Endodermal cell (in vitro differentiated cells): ENCODE results near the gene EID2B. TPM values are rescaled to one million over a fixed set of nuclear protein-coding genes. Genes with fewer than 3 reads are reported as not detected.

Experiments used
- DNase-seq: peaks from one replicate; pipeline ENCODE4 v3.0.0-alpha.2; 2017
- H3K27ac ChIP-seq: 2 replicates; pipeline ENCODE4 v1.5.1; 2013; ENCODE audit warnings: mild to moderate bottlenecking, low read depth, low read length, moderate library complexity
- H3K27me3 ChIP-seq: 2 replicates; pipeline ENCODE4 v1.6.1; 2013; ENCODE audit warnings: mild to moderate bottlenecking, low read length, moderate library complexity; ENCODE audit not compliant: insufficient read depth, control insufficient read depth, poor library complexity, severe bottlenecking
- H3K36me3 ChIP-seq: 2 replicates; pipeline ENCODE4 v1.7.0; 2013; ENCODE audit warnings: mild to moderate bottlenecking, low read length, moderate library complexity; ENCODE audit not compliant: control insufficient read depth, insufficient read depth
- H3K4me1 ChIP-seq: one replicate; pipeline ENCODE4 v1.7.0; 2013; ENCODE audit warnings: low read length; ENCODE audit not compliant: control insufficient read depth, insufficient read depth
- H3K4me3 ChIP-seq: 2 replicates; pipeline ENCODE4 v1.5.1; 2013; ENCODE audit warnings: mild to moderate bottlenecking, low read length, moderate library complexity
- H3K9ac ChIP-seq: 2 replicates; pipeline ENCODE4 v1.6.1; 2013; ENCODE audit warnings: mild to moderate bottlenecking, low read length, moderate library complexity; ENCODE audit not compliant: poor library complexity, severe bottlenecking; ENCODE audit errors: extremely low read depth
- H3K9me3 ChIP-seq: 2 replicates; pipeline ENCODE4 v1.6.1; 2013; ENCODE audit warnings: mild to moderate bottlenecking, low read length, moderate library complexity; ENCODE audit not compliant: control insufficient read depth
- H3K27ac Mint-ChIP-seq: 2 replicates; pipeline ENCODE4 v1.8.0; 2020; ENCODE audit warnings: mixed read lengths
- H3K27me3 Mint-ChIP-seq: 2 replicates; pipeline ENCODE4 v1.8.0; 2021; ENCODE audit warnings: mild to moderate bottlenecking, mixed read lengths; ENCODE audit not compliant: insufficient read depth
- H3K36me3 Mint-ChIP-seq: 2 replicates; pipeline ENCODE4 v1.8.0; 2020; ENCODE audit warnings: low read depth, mixed read lengths
- H3K4me1 Mint-ChIP-seq: 2 replicates; pipeline ENCODE4 v1.8.0; 2020; ENCODE audit warnings: mixed read lengths
- H3K4me3 Mint-ChIP-seq: 2 replicates; pipeline ENCODE4 v1.8.0; 2020; ENCODE audit warnings: mild to moderate bottlenecking, moderate library complexity, mixed read lengths
- H3K9me3 Mint-ChIP-seq: 2 replicates; pipeline ENCODE4 v1.8.0; 2020; ENCODE audit warnings: mild to moderate bottlenecking, mixed read lengths
- WGBS, 2 experiments: methylation state at CpG; one replicate each; pipeline versions ENCODE4 v1.1.5 to v1.1.7; 2013; ENCODE audit warnings: missing lambda C conversion rate in 2 of 2, mixed read lengths in 1 of 2; ENCODE audit not compliant: insufficient coverage in 1 of 2, insufficient read length in 1 of 2; 5-methylcytosine and 5-hydroxymethylcytosine counted together
- total RNA-seq, 2 donors: library from RNA; stranded (reverse); fragmentation: NEBNext Ultra II Directional in 1 of 2; extraction: Animal tissue kit (Norgen Biotek cat#: 25700) in 1 of 2; gene quantifications; 2 replicates in 1 of 2; 3 replicates in 1 of 2; pipeline ENCODE4 v1.2.1, GENCODE V29; 2021
- TF ChIP-seq, protein P1 (sequence below): fragments of 200-600 bp; sonication (generic); conservative IDR thresholded peaks from 2 replicates; pipeline ENCODE4 v1.5.0; 2021; ENCODE audit warnings: antibody characterized with exemption, mild to moderate bottlenecking

The EID2B gene
- total RNA-seq, 2 donors from 2014 or later, result 1.2 to 3.8 TPM

DNA sequence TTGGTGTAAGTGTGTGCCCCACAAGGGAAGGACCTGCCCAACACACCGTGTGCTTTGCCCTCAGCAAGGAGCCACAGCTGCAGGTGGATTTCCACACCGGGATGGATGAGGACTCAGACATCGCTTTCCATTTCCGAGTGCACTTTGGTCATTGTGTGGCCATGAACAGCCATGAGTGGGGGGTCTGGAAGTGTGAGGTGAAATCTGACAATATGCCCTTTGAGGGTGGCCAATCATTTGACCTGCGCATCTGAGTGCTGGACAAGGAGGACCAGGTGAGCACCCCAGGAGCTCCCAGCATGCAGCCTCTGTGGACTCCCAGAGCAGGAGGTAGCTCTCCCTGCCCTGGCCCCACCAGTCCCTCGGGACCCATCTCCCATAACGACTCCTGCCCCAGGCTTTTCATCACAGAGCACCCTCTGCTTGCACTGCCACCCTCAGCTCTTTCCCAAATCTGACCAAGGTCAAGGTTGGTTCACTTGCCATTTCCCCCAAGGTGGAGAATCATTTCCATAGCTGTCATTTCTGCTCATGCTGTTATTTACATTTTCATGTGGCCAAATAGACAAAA lies 20.5 kb upstream of the EID2B start:
- no peaks in the 10 kb centered on the region for H3K36me3 Mint-ChIP-seq
- H3K27me3 ChIP-seq, result peaks cover 14% of the 10 kb centered on the region
- WGBS, 2 experiments, result 77 to 79% methylated on average over 7 of the region's 7 CpGs
- DNase-seq, result no peak
- no peak overlapping the region for H3K27ac Mint-ChIP-seq
- no peak overlapping the region for H3K9ac ChIP-seq
- H3K9me3 ChIP-seq, result no peaks in the 10 kb centered on the region
- H3K4me3 Mint-ChIP-seq, result no peak overlapping the region
- no peaks in the 10 kb centered on the region for H3K9me3 Mint-ChIP-seq
- no peaks in the 10 kb centered on the region for H3K4me1 Mint-ChIP-seq
- H3K27ac ChIP-seq, result no peak overlapping the region
- H3K4me1 ChIP-seq, result no peaks in the 10 kb centered on the region
- H3K27me3 Mint-ChIP-seq, result peaks cover 6% of the 10 kb centered on the region
- no peaks in the 10 kb centered on the region for H3K36me3 ChIP-seq
- no peak overlapping the region for H3K4me3 ChIP-seq
- TF ChIP-seq, protein P1, sequence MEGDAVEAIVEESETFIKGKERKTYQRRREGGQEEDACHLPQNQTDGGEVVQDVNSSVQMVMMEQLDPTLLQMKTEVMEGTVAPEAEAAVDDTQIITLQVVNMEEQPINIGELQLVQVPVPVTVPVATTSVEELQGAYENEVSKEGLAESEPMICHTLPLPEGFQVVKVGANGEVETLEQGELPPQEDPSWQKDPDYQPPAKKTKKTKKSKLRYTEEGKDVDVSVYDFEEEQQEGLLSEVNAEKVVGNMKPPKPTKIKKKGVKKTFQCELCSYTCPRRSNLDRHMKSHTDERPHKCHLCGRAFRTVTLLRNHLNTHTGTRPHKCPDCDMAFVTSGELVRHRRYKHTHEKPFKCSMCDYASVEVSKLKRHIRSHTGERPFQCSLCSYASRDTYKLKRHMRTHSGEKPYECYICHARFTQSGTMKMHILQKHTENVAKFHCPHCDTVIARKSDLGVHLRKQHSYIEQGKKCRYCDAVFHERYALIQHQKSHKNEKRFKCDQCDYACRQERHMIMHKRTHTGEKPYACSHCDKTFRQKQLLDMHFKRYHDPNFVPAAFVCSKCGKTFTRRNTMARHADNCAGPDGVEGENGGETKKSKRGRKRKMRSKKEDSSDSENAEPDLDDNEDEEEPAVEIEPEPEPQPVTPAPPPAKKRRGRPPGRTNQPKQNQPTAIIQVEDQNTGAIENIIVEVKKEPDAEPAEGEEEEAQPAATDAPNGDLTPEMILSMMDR, result no peak

DNA sequence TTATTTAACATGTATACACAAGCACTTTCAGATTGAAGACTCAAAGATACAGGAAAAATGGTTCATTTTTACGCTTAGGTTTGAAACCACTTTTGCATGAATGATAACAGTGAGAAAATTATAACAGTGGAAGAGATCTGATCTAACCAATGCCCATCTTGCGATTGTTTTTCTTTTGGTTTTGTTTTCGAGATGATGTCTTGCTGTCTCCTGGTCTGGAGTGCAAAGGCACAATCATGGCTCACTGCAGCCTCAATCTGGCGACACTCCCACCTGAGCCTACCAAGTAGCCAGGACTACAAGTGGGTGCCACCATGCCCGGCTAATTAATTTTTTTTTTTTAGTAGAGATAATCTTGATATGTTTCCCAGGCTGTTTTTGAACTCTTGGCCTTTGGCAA lies 17.5 kb upstream of the EID2B start:
- DNase-seq, result no peak
- Histone ChIP-seq H3K27ac (no peak overlapping the region), H3K4me1 (no peaks in the 10 kb centered on the region), H3K36me3 (no peaks in the 10 kb centered on the region), H3K27me3 (peaks cover 5% of the 10 kb centered on the region), H3K9ac (no peak overlapping the region), H3K9me3 (no peaks in the 10 kb centered on the region), H3K4me3 (no peak overlapping the region)
- H3K4me1 Mint-ChIP-seq, result no peaks in the 10 kb centered on the region
- TF ChIP-seq, protein P1, result no peak
- H3K9me3 Mint-ChIP-seq, result no peaks in the 10 kb centered on the region
- no peak overlapping the region for H3K27ac Mint-ChIP-seq
- H3K27me3 Mint-ChIP-seq, result peaks cover 6% of the 10 kb centered on the region
- H3K4me3 Mint-ChIP-seq, result no peak overlapping the region
- H3K36me3 Mint-ChIP-seq, result no peaks in the 10 kb centered on the region
- WGBS, 2 experiments, result 84 to 92% methylated on average over 5 of the region's 5 CpGs

DNA sequence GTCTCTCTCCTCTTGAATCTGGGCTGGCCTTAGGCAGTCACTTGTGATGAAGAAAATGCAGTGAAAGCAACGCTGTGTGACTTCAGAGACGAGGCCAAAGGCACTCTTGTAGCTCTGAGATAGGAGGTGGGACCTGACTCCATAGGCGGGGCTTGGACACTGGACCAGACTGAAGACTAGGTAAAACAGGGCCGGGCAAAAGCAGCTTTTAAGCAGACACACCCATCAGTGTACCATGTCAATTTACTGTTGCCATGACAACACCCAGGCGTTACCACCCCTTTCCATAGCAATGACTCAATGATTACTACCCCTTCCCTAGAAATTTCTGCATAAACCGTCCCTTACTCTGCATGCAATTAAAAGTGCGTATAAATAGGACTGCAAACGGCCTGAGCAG lies 13.9 kb upstream of the EID2B start:
- no peak overlapping the region for H3K27ac ChIP-seq
- Mint-ChIP-seq H3K9me3 (no peaks in the 10 kb centered on the region), H3K4me3 (no peak overlapping the region), H3K27me3 (no peaks in the 10 kb centered on the region), H3K36me3 (no peaks in the 10 kb centered on the region), H3K4me1 (peaks cover 9% of the 10 kb centered on the region), H3K27ac (no peak overlapping the region)
- H3K36me3 ChIP-seq, result no peaks in the 10 kb centered on the region
- H3K9me3 ChIP-seq, result no peaks in the 10 kb centered on the region
- H3K9ac ChIP-seq, result no peak overlapping the region
- H3K27me3 ChIP-seq, result no peaks in the 10 kb centered on the region
- 78 to 80% methylated on average over 7 to 8 of the region's 8 CpGs for WGBS, 2 experiments
- no peaks in the 10 kb centered on the region for H3K4me1 ChIP-seq
- TF ChIP-seq, protein P1, result no peak
- DNase-seq, result no peak
- no peak overlapping the region for H3K4me3 ChIP-seq
